ENCODE data around the gene PODNL1.

The PODNL1 gene

DNA sequence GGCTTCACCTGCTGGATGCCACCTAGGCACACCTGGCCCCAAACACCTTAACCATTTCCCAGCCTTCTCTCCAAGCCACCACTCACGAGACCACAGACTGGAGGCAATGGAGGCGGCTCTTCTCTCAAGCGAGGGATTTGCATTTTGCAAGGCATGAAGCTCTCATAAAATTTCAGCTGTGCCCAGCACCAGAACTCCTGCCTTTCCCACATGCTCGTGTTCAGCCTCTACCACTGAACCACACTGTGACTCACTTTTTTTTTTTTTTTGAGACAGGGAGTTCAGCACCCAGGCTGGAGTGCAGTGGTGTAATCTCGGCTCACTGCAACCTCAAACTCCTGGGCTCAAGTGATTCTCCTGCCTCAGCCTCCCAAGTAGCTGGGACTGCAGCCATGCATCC is 50.7 kb downstream of the PODNL1 start:
- Histone ChIP-seq H3K4ac (ENCODE audit: low read depth, low read length) (no peak overlapping the region), H3K36me3 (ENCODE audit: control insufficient read depth in 1 of 2, insufficient read depth in 2 of 2, low read length in 2 of 2) (no peaks in the 10 kb centered on the region), H3K4me2 (ENCODE audit: low read length) (no peak overlapping the region), H4K8ac (ENCODE audit: low read depth, low read length) (no peak overlapping the region), H4K12ac (ENCODE audit: low read depth, low read length) (no peak overlapping the region), H3K79me2 (ENCODE audit: control insufficient read depth, insufficient read depth, low read length, poor library complexity) (no peaks in the 10 kb centered on the region), H2BK12ac (ENCODE audit: low read length) (no peak overlapping the region), H3K18ac (ENCODE audit: low read length) (no peak overlapping the region), H3K27me3 (ENCODE audit: insufficient read depth, low read length) (no peaks in the 10 kb centered on the region), H2BK120ac (ENCODE audit: insufficient read depth, low read length, poor library complexity) (no peak overlapping the region), H3K4me3 (ENCODE audit: low read depth, low read length) (no peak overlapping the region), H3K79me1 (ENCODE audit: low read length) (no peaks in the 10 kb centered on the region), H3K9ac (ENCODE audit: low read length) (no peak overlapping the region), H2AFZ (ENCODE audit: insufficient read depth, low read length, poor library complexity) (no peak overlapping the region), H3K4me1 (ENCODE audit: control insufficient read depth in 1 of 2, insufficient read depth in 2 of 2, low read length in 2 of 2) (peaks cover 4% of the 10 kb centered on the region in 2 experiments), H2BK5ac (ENCODE audit: low read depth, low read length, poor library complexity) (no peak overlapping the region), H3K27ac (ENCODE audit: low read depth, low read length) (no peak overlapping the region), H3K9me3 (ENCODE audit: insufficient read depth, low read depth, low read length) (no peaks in the 10 kb centered on the region), H3K23ac (ENCODE audit: low read length) (no peak overlapping the region), H2AK5ac (ENCODE audit: low read length) (no peak overlapping the region), H4K91ac (ENCODE audit: low read depth, low read length) (no peak overlapping the region), H3K14ac (ENCODE audit: low read length) (no peak overlapping the region)
- WGBS (ENCODE audit: extremely low coverage, insufficient coverage, insufficient read length): no CpG with 5 or more reads among the region's 5 CpGs
- no peak for DNase-seq

DNA sequence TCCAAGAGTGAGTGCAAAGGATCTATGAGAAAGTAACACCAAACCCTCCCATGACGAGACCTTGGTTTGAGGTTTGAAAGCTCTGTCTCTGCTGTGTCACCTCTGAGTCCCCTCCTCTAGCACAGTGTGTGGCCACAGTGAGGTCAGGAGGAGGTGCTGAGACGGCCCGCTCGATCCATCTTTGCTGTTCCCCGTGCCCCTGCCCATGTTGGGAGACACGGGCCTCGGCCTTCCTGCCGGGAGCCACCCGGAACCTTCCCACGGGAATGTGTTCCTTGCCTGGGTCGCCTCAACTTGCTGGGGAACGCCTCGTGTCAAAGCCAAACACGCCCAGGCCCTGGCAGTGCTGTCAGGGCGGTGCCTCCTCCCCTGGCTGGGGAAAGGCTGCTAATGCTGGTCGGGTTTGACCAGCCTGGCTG is 51.2 kb downstream of the PODNL1 start:
- Histone ChIP-seq H3K79me1 (ENCODE audit: low read length) (peaks cover under 1% of the 10 kb centered on the region), H3K4me3 (ENCODE audit: low read depth, low read length) (no peak overlapping the region)

GRCh38 chr19:13885826-13886365 is 52.3 kb downstream of the PODNL1 start:
- no peak overlapping the region for H3K4me3 ChIP-seq (ENCODE audit: low read depth, low read length)
- no peak overlapping the region for H2AFZ ChIP-seq (ENCODE audit: insufficient read depth, low read length, poor library complexity)
- H3K27me3 ChIP-seq (ENCODE audit: insufficient read depth, low read length): no peaks in the 10 kb centered on the region
- no peaks in the 10 kb centered on the region for H3K79me2 ChIP-seq (ENCODE audit: control insufficient read depth, insufficient read depth, low read length, poor library complexity)
- H3K9me3 ChIP-seq (ENCODE audit: insufficient read depth, low read depth, low read length): no peaks in the 10 kb centered on the region
- H2BK5ac ChIP-seq (ENCODE audit: low read depth, low read length, poor library complexity): no peak overlapping the region
- H3K14ac ChIP-seq (ENCODE audit: low read length): no peak overlapping the region
- no peak overlapping the region for H3K18ac ChIP-seq (ENCODE audit: low read length)
- H3K36me3 ChIP-seq (ENCODE audit: control insufficient read depth in 1 of 2, insufficient read depth in 2 of 2, low read length in 2 of 2): no peaks in the 10 kb centered on the region
- peaks cover 6% of the 10 kb centered on the region for H3K79me1 ChIP-seq (ENCODE audit: low read length)
- no peak overlapping the region for H3K27ac ChIP-seq (ENCODE audit: low read depth, low read length)
- peaks cover 13 to 15% of the 10 kb centered on the region in 2 experiments for H3K4me1 ChIP-seq (ENCODE audit: control insufficient read depth in 1 of 2, insufficient read depth in 2 of 2, low read length in 2 of 2)
- H3K4ac ChIP-seq (ENCODE audit: low read depth, low read length): no peak overlapping the region
- H3K4me2 ChIP-seq (ENCODE audit: low read length): no peak overlapping the region
- no peak overlapping the region for H3K23ac ChIP-seq (ENCODE audit: low read length)
- no peak overlapping the region for H4K12ac ChIP-seq (ENCODE audit: low read depth, low read length)
- H2AK5ac ChIP-seq (ENCODE audit: low read length): no peak overlapping the region
- H2BK120ac ChIP-seq (ENCODE audit: insufficient read depth, low read length, poor library complexity): no peak overlapping the region
- no peak overlapping the region for H4K8ac ChIP-seq (ENCODE audit: low read depth, low read length)
- H2BK12ac ChIP-seq (ENCODE audit: low read length): no peak overlapping the region
- DNase-seq: no peak
- H4K91ac ChIP-seq (ENCODE audit: low read depth, low read length): no peak overlapping the region
- no CpG with 5 or more reads among the region's 20 CpGs for WGBS (ENCODE audit: extremely low coverage, insufficient coverage, insufficient read length)
- no peak overlapping the region for H3K9ac ChIP-seq (ENCODE audit: low read length)

More for the DNA sequence above, 51.2 kb downstream of the PODNL1 start:
- no peak overlapping the region for H3K18ac ChIP-seq (ENCODE audit: low read length)
- H3K14ac ChIP-seq (ENCODE audit: low read length): no peak overlapping the region
- H2AFZ ChIP-seq (ENCODE audit: insufficient read depth, low read length, poor library complexity): no peak overlapping the region
- H4K12ac ChIP-seq (ENCODE audit: low read depth, low read length): no peak overlapping the region
- no peak overlapping the region for H2BK120ac ChIP-seq (ENCODE audit: insufficient read depth, low read length, poor library complexity)
- no peak overlapping the region for H2BK12ac ChIP-seq (ENCODE audit: low read length)
- no peaks in the 10 kb centered on the region for H3K79me2 ChIP-seq (ENCODE audit: control insufficient read depth, insufficient read depth, low read length, poor library complexity)
- no peaks in the 10 kb centered on the region for H3K36me3 ChIP-seq (ENCODE audit: control insufficient read depth in 1 of 2, insufficient read depth in 2 of 2, low read length in 2 of 2)
- H3K9ac ChIP-seq (ENCODE audit: low read length): no peak overlapping the region
- no peaks in the 10 kb centered on the region for H3K9me3 ChIP-seq (ENCODE audit: insufficient read depth, low read depth, low read length)
- no peak for DNase-seq
- no peak overlapping the region for H3K4ac ChIP-seq (ENCODE audit: low read depth, low read length)
- no peak overlapping the region for H4K8ac ChIP-seq (ENCODE audit: low read depth, low read length)
- no peak overlapping the region for H2BK5ac ChIP-seq (ENCODE audit: low read depth, low read length, poor library complexity)
- H3K4me1 ChIP-seq (ENCODE audit: control insufficient read depth in 1 of 2, insufficient read depth in 2 of 2, low read length in 2 of 2): peaks cover 4 to 5% of the 10 kb centered on the region in 2 experiments
- H3K27ac ChIP-seq (ENCODE audit: low read depth, low read length): no peak overlapping the region
- H2AK5ac ChIP-seq (ENCODE audit: low read length): no peak overlapping the region
- no peak overlapping the region for H4K91ac ChIP-seq (ENCODE audit: low read depth, low read length)
- H3K4me2 ChIP-seq (ENCODE audit: low read length): no peak overlapping the region
- WGBS (ENCODE audit: extremely low coverage, insufficient coverage, insufficient read length): no CpG with 5 or more reads among the region's 16 CpGs
- no peak overlapping the region for H3K23ac ChIP-seq (ENCODE audit: low read length)
- H3K27me3 ChIP-seq (ENCODE audit: insufficient read depth, low read length): no peaks in the 10 kb centered on the region

DNA sequence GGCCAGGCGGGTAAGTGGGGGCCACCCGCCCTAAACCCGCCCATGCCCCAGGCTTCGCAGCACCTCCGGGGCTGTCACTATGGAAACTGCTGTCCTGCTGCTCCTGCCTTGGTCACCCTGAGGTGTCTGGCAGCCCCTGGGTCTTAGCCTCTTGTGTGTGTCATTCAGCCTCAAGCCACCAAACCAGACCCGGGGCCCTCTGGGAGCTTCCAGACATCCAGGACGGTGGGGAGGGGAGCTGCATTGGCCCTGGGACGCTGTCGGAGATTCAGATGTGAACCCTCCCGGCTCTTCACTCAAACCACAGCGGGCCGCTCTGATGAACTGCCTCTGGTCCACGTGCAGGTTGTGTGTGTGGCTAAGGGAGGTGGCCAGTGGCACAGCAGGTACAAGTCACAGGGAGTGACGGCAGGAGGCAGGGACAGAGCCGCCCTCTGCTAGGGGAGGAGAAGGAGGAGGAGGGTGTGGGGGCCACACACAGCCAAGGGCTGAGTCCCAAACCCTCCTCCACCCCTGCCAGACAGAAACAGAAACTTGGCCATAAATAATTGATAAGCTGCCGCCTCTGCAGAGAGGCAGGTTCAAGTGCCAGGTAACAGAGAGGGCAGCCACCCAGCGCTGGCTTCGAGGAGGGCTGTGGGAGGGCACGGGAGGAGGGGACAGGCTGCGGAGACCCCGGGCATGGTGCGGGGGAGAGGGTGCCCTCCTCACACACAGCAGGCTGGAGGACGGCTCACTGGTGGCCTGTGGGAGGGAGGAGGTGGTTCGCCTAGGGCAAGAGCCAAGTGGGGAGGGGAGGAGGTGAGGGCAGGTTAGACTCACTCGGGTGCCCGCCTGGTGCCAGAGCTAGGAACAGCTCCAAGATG is 53.3 kb downstream of the PODNL1 start:
- H2BK12ac ChIP-seq (ENCODE audit: low read length): no peak overlapping the region
- no peak overlapping the region for H3K9ac ChIP-seq (ENCODE audit: low read length)
- no peak overlapping the region for H2BK120ac ChIP-seq (ENCODE audit: insufficient read depth, low read length, poor library complexity)
- no peak overlapping the region for H3K4me3 ChIP-seq (ENCODE audit: low read depth, low read length)
- H3K27me3 ChIP-seq (ENCODE audit: insufficient read depth, low read length): no peaks in the 10 kb centered on the region
- H3K14ac ChIP-seq (ENCODE audit: low read length): no peak overlapping the region
- H3K9me3 ChIP-seq (ENCODE audit: insufficient read depth, low read depth, low read length): no peaks in the 10 kb centered on the region
- no peak overlapping the region for H3K23ac ChIP-seq (ENCODE audit: low read length)
- H2AK5ac ChIP-seq (ENCODE audit: low read length): no peak overlapping the region
- H3K36me3 ChIP-seq (ENCODE audit: control insufficient read depth in 1 of 2, insufficient read depth in 2 of 2, low read length in 2 of 2): no peaks in the 10 kb centered on the region
- no peak overlapping the region for H2AFZ ChIP-seq (ENCODE audit: insufficient read depth, low read length, poor library complexity)
- H4K8ac ChIP-seq (ENCODE audit: low read depth, low read length): no peak overlapping the region
- H3K79me1 ChIP-seq (ENCODE audit: low read length): peaks cover 12% of the 10 kb centered on the region
- no peak overlapping the region for H3K18ac ChIP-seq (ENCODE audit: low read length)
- H2BK5ac ChIP-seq (ENCODE audit: low read depth, low read length, poor library complexity): no peak overlapping the region
- H4K12ac ChIP-seq (ENCODE audit: low read depth, low read length): no peak overlapping the region
- no peak overlapping the region for H3K27ac ChIP-seq (ENCODE audit: low read depth, low read length)
- H3K79me2 ChIP-seq (ENCODE audit: control insufficient read depth, insufficient read depth, low read length, poor library complexity): no peaks in the 10 kb centered on the region
- no peak for DNase-seq
- H4K91ac ChIP-seq (ENCODE audit: low read depth, low read length): no peak overlapping the region
- no CpG with 5 or more reads among the region's 26 CpGs for WGBS (ENCODE audit: extremely low coverage, insufficient coverage, insufficient read length)
- peaks cover 20 to 22% of the 10 kb centered on the region in 2 experiments for H3K4me1 ChIP-seq (ENCODE audit: control insufficient read depth in 1 of 2, insufficient read depth in 2 of 2, low read length in 2 of 2)
- no peak overlapping the region for H3K4me2 ChIP-seq (ENCODE audit: low read length)
- no peak overlapping the region for H3K4ac ChIP-seq (ENCODE audit: low read depth, low read length)
